Muscle of back (tissue), 11 donors: ENCODE data around the gene AHNAK2. TPM values are rescaled to one million over a fixed set of nuclear protein-coding genes. Genes with fewer than 3 reads are reported as not detected.
A peak's percentile ranks its signal among the peaks of the same experiment; 100 is the strongest.

Experiments used
- DNase-seq, 3 donors: peaks; one replicate each; pipeline versions ENCODE4 v3.0.0 to v3.0.0-alpha.2; 2013
- polyA plus RNA-seq, 10 donors: library from polyadenylated mRNA; unstranded; fragments of 120-200 nt; gene quantifications; one replicate each; pipeline ENCODE4 v1.2.1, GENCODE V29; 2013; ENCODE audit not compliant: insufficient read length in 10 of 10

The AHNAK2 gene
- polyA plus RNA-seq, 10 donors, result 4.1 to 22.2 (median 16.0) TPM

DNA sequence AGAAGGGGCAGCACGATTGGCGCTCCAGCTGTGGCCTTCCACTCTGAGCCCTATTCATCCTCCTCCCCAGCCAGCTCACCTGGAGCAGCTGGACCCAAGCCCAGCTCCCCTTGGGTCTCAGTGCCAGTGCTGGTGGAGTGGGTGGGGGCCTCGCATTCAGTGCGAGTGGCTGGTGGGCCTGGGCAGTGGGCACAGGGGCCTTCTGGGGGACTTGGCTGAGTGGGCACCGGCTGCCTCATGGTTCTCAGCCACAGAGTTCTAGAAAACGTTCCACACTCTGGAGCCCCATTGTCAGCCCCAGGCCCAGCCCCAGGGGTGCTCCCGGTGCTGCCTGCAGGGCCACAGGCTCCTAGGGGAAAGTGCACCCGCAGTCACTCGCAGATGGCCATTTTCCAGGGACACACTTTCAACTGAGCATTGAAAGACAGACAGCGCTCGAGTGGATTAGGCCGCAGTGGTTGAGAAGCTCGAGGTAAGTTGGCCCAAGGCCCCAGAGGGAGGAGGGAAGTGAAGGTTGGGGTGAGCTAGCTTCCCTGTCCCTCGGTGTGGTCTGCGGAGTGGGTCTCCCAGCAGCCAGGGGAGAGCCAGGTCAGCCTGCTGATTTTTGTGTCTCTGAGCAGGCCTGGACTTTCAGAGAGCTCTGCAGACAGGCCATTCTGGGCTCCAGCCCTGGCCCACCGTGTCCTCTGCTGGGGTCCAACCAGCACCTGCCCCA, 11.2 kb upstream of the AHNAK2 start:
- DNase-seq, result no peak

DNA sequence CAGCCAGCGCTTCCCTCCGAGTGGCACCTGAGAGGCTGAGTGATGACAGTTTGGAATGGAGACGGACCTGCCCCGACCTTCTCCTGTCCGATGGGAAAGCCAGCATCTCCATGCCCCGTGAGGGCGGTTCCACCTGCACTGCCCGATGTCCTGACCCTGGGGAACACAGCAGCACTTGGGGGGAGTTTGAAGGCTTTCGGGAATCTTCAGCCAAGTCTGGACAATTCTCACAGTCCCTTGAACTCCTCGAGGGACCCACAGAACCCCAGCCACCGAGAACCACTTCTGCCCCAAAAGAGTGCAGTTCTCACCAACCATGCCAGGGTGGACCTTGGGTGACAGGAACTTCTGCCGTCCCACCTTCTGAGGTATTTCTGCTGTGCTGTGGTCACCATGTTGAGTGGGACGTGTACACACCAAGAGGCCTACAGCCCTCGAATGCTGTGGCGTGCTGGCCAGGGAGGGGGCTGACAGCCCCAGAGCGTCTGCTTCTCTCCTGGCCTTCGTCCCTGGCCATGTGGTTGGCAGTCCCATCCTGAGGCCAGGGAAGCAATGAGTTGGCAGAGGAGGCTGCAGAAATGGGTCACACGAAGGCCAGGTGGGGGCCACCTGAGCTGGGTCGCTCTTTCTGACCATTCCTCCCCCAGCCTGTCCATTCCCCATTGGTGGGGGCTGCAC, 8.5 kb upstream of the AHNAK2 start:
- DNase-seq, result no peak

DNA sequence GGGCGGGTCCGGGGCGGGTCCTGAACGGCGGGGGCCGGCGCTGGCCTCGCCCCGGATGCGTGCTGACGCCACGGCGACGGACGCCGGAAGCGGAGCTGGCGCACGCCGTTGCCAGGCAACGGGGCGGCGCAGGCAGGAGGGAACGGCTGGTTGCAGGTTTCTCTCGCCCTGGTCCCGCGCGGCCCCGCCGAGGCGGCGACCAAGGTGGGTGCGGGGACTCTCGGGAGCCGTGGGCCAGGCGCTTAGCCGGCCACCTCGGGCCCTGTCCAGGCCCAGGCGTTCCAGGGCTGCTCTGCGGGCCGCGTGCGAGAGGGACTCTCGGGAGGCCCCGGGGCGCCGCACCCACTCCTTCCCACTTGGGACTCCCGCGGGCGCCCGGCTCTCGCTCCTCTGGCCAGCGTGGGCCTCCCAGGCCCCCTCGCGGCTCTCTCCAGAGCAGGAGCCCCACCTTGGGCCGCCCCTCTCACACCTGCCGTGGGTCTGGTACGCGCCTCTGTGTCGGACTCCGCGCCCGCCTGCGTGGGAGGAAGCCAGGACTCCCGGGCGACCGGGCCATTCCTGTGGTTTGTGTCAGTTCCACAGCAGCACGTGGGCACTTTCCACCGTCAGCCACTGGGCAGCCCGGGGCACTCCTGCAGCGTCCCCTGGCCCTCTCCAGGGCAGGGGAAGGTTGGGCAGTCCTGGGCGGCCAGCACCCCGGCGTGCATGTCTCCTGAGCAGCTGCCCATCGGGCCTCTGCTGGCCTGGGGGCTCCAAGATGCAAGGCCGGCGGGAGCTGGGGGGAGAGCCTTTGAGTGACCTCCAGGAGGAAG, 7.7 kb upstream of the AHNAK2 start, which contains the start of gene CLBA1:
Gene CLBA1, plus strand, starts transcription at position 114 of the 812 bp plus-strand sequence. Its CDS starts 644 bp downstream, at position 758.
- DNase-seq, result peak; percentile 90 to 97 (median 97)

DNA sequence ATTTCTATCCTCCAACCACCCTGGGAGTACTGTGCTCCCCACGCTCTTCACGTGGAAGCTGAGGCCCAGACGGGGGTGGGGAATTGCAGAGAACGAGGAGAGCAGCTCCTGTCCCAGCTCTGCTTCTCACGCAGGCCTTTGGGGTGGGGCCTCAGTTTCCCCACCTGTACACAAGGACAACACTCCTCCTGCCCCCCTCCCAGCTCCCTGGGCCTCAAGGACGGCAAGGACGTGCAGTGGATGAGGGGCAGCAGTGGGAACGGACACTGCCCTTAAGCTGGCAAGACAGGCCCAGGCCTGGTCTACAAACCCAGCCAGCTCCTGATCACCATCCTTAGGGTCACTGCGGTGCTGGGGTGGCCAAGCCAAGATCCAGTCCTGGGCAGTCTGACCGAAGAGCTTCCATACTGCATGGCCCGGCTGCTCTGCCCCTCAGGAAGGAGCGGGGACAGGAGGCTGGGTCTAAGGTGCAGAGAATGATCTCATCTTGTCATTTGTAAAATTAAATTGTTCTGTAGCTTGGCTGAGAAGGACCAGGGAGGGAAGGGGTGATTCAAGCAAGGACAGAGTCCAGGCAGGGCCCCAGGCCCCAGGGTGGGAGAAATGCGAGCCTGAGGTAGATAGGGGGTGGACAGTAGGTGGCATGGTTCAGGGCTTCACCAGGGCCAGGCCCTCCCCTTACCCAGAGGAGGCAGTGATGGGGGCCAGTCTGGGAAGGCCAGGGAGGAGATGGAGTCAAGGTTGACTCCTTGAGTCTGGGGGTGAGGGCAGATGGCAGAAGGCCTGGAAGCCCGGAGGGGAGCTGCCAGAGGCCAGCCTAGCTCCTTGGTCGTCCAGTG, 6.1 kb upstream of the AHNAK2 start:
- DNase-seq, result no peak

DNA sequence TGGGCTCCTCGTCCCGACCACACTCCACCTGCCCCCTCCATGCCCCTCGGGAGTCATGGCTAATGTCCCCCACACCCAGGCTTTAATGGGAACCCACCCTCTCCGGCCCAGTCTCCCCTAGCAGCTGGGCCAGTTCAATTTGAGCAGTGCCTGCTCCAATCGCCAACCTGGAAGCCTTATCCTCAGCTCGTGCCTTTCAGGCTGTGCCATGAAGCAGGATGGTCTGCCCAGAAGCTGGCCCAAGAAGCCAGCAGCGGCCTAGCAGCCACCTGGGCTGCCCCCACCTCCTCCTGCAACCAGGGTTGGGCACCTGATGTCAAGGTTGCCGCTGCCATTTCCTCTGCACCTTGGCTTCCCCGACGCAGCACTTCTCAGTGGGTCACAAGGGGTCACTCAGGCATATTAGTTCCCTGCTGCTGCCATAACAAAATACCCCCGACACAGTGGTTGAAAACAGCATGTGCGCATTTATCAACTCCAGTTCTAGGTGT, 5.1 kb upstream of the AHNAK2 start:
- DNase-seq, result no peak

DNA sequence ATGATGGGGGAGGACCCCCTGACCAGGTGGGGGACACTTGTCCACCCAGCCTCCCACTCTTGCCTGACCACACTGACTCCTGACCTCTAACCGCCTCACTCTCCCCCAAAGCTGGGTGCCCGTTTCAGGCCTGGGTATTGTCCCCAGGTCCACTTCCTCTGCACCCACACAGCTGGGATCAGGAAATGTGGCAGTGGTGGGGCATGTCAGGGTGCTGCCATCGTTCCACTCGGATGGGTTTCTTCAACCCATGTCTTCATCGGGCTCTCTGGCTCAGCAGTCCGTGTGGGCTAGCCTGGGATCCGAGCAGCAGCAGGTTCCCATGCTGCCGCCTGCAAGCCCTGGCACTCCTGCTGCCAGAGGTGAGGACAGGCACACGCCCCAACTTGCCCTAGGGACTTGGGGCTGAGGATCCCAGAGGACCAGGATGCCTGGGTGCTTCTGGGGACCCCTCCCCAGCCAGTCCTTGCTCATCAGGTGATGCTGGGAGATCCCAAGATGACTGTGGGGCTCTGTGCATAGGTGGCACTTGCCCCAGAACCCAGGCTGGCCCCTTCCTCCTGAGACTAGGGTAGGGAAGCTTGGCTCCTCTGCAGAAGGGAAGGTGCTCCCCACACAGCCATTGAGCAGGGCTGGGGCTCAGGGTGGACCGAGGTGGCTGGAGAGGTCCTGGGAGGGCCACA, 4.5 kb upstream of the AHNAK2 start:
- no peak for DNase-seq

DNA sequence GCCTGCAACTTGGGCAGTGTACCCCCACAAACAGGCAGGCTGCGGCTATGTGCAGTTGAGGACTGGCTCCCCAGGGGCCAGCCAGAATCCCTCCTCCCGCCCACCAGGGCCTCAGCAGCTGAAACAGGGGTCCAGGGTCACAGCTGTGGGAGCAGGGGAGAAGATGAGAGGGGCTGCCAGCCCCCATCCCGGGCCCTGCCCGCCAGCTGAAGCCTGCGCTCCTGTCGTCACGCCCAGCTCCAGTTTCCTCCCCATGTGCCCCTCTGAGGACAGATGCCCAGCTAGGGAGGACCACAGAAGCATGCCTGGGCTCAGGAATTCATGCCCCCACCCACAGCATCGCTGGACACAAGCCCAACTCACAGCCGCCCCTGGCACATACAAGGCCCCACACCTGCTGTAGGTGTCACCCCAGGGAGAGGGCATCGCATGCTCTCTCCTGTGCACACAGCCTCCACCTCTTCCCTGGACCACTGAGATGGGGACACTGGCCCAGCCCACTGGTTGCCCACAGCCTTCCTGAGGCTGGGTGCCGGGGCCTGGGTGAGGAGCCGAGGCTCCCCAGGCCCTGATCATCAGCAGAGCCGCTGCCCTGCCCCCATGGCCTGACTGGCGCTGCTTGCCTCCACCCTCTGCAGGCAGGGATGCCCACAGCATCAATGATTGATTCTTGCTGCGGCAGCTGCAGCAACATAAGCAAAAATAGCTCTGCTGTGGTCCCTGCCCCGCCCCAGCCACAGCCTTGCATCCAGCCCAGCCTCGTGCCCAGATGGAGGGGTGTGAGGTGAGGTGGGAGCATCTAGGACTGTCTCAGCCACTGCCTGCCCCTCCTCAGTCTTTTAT, 3.7 kb upstream of the AHNAK2 start:
- DNase-seq, result peak in 1 of 3 donors; percentile 73

DNA sequence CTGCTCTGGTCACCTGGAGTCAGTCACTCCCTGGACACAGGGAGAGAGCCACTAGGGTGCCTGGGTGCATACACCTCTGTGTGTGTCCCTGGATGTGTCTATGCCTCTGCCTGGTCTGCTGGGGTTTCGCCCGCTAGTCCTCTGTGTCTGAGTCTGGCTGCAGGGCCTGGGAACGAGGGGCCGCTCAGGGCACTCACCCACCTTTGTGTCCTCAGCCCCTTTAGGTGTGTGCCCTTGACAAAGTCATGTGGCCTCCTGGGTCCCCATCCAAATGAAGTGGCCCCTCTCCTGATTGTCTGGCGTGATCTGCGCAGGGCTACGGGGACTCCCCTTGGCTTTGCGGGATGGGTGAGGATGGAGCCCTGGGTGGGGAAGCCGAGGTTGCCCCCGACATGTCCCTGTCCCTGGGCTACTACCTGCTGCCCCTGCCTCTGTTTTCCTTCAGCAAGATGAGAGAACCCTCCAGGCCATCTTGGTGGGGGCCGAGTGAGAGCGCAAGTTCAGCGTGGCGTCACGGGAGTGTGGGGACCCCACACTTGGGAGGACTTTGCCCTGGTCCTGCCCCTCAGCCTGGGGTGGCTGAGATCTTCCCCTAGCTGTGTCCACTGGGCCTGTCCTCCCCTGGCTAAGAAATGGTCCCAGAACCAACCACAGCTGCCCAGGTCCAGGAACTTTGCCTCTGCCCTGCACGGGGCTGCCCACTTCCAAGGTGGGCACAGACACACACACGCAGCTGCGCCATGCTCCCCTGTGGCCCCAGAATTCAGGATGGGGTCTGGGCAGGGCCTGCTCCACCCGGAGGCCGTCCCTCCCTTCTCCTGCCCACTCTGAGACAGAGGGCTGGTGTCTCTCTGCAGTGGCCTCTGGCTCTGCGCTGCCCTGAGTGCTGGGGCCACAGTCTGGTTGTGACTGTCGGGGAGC, 2.7 kb upstream of the AHNAK2 start:
- DNase-seq, result peak in 1 of 3 donors; percentile 11

DNA sequence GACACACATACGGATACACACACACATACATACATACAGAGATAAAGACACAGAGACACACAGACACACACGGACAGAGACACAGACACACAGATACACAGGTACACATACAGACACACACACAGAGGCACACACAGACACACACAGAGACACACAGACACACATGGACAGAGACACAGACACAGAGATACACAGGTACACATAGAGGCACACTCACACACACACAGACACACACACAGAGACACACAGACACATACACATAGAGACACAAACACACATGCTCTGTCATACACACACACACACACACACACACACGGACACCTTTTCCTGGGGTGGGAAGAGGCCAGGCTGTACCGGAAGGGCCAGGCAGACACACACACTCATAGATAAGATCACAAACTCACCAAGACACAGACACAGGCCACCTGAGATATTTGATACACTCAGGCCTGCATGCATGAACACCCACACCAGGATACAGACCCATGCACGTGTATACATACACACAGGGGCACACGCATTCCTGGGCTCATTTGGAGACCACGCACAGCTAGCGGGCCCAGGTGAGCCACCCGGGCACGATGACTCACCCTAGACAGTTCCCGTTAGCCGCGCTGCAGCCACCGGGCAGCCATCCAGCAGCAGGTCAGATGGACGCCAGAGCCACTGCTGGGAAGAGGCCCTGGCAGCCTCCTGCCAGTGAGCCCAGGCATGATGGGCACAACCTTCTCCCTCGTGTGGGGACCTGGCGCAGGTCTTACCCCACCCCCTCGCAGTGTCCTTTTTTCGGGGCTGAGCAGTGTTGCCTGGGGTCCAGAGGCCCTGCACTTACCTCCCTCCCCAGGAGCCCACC, 1.8 kb upstream of the AHNAK2 start:
- DNase-seq, result peak in 1 of 3 donors; percentile 44

DNA sequence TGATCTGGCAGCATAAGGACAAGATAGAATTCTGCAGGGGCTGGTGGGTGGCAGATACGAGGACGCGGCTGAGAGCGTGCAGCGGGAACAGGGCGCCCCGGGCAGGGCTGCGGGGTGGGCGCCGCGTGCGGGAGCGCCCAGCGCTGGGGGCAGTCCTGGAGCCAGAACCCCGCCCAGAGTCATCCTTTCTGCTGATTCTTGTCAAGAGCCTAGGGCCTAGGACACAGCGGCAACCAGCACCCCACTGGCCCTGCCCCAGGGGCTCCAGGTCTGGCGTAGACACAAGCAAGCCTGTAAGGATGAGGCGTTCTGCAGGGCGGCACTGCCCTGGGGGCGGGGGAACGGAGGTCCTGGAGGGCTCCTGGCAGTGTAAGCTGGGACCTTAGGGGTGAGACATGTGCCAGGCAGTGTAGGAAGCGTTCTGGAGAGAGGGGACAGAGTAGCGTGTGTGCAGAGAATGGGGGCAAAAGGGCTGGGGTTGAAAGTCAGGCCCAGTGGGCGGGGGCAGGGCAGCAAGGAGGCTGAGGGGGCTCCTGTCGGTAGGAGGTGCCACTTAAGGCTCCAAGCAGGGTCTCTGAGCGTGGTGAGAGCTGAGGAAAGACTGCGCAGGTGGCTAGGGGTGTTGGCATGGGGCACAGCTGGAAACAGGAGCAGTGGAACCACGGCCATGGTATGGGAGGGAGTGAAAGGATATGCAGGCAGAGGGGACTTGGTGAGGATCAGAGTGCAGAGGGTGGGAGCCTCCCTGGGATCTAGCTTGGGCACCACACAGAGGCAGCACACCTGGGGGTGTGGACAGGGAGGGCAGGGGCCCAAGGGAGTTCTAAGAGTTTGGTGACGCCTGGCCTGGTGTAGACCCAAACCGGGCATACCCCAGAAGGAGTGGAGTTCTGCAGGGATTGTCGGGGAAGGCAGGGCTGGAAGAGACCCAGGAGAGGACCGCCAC, 845 bp upstream of the AHNAK2 start:
- DNase-seq, result peak in 1 of 3 donors; percentile 39

DNA sequence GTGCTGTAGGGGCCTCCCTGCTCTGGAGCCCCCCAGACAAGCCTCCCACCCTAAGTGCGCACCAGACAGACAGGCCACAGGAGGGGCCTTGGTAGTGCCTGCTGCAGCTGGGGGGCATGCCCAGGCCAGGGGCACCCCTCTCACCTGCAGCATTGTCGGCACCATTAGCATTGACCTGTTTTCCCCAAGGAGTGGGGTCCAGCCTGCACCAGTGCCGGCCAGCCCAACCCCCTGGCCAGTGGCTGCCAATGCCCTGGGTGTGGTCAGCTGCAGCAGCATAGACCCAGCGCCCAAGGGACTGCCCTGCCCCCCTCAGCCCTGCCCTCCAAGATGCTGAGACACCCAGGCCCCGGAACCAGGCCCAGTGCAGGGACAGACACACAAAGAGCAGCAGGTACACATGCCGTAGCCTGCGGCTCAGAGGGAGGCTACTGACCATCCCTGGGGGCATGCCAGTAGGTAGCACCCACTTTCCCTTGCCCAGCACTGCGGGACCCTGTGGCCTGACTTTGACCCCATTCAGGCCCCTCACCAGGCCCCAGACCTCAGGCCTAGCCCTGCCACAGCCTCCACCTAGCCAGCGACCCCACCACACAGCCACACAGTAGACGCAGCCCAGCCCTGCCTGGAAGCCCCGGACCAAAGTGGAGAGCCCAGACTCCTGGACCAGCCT, 1.0 kb downstream of the AHNAK2 start:
- peak in 1 of 3 donors; percentile 21 for DNase-seq

DNA sequence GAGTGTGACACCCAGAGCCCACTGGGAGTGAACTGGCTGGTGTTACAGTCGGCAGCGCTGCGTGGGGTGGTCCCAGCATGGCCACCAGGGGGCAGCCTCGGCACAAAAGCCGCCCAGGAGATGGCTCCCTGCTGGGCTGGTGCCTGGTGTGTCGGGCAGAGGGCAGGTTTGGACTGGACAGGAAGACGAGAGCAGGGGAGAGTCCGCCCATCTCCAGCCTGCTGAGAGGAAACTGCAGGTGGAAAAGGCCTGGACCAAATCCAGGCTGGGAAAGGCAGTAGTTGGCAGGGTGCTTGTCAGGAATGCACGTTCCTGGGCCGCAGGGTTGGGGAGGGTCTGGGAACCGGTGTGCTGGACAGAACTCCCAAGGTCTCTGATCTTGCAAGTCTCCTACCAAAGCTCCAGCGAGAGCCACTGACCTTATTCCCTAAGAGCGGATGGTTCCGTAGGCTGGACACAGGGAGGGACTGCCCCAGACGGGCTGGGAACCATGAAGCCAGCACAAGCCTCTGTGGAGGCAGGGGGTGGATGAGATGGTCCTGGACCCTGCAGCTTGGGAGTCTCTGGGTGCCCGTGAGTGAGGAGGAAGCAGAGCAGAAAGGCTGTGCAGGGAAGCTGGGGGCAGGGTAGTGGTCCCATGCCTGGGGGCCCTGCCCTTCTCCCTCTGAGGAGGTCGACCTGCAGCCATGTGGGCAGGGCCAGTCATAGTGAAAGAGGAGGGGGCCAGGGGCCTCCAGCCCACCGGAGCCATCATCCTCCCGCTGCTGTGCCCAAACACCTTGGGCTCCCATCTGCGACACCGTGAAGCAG, 1.8 kb downstream of the AHNAK2 start:
- DNase-seq, result peak in 2 of 3 donors; percentile 71 to 78

DNA sequence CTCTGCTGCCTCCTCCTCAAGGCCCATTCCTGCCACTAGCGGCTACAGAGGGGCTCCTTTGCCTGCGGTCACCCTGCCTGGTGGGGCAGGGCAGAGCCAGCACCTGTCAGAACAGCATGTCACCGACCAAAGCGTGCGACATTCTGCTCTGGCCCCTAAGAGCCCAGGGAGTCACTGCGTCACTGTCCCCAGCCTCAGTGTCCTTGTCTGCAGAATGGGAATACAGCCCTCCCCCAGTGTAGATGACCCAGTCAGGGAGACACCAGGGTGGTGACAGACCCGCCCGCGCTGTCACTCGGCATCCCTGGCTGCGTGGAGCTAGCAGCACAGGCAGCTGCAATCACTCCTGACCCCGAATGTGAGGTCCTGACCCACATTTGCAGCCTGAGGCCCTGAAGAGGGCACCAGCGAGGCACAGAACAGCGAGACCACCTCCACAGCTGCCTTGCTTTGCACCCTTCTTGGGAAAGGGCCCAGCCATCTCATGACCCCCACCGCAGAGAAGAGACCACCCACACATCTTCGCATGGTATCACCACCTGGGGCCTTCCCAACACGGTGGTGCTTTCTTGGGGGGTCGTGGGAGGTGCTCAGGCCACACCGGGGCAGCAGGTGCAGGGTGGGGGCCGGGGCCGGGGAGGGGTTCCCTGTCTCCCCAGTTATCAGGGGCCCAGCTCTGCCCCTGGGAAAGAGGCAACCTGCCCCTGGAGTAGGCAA, 2.5 kb downstream of the AHNAK2 start:
- peak in 1 of 3 donors; percentile 14 for DNase-seq
